ENCODE data around the gene SLC25A43. TPM values are rescaled to one million over a fixed set of nuclear protein-coding genes. Genes with fewer than 3 reads are reported as not detected.
"Not testable (repeated sequence)": the region's sequence is repeated elsewhere in the genome, so short reads cannot be mapped to it uniquely, and the experiment has no call there.

SLC25A43 gene
- total and polyA plus RNA-seq, 2 of the 8 experiments (the other 6 are each of a cell fraction or from before 2014, with no cell fraction given): 3.1 to 5.8 TPM

GRCh38 chrX:119487766-119488165 is 88.6 kb downstream of the SLC25A43 start:
- H4K20me1 ChIP-seq (replicated peaks in 1 of 2; ENCODE audit: control insufficient read depth in 1 of 2, insufficient read depth in 2 of 2, low read length in 2 of 2); H2BK15ac ChIP-seq (ENCODE audit: low read length); DNase-seq (ENCODE audit: low read depth in 1 of 2, low spot score in 2 of 2); H3K9me3 ChIP-seq (ENCODE audit: insufficient read depth in 2 of 2, low read depth in 1 of 2, low read length in 1 of 2); FAIRE-seq; H3K18ac ChIP-seq (ENCODE audit: extremely low read depth, low read length); H2BK20ac ChIP-seq (ENCODE audit: low read length); H3K9ac ChIP-seq (replicated peaks in 1 of 4; ENCODE audit: extremely low read depth in 1 of 4, low read depth in 3 of 4, low read length in 3 of 4); H4K8ac ChIP-seq (ENCODE audit: extremely low read depth, insufficient read depth, low read length); H3K56ac ChIP-seq (replicated peaks; ENCODE audit: insufficient read length, low read depth, low read length); H3K23ac ChIP-seq (ENCODE audit: insufficient read length); H2BK12ac ChIP-seq (ENCODE audit: low read depth, low read length); H2AK5ac ChIP-seq (ENCODE audit: low read depth, low read length); POLR2A ChIA-PET (ENCODE audit: partially characterized antibody); H2BK120ac ChIP-seq (replicated peaks; ENCODE audit: low read depth, low read length); H3K79me2 ChIP-seq (ENCODE audit: control insufficient read depth in 1 of 2, insufficient read depth in 2 of 2, low read length in 2 of 2); H4K5ac ChIP-seq (ENCODE audit: insufficient read length, low read depth, low read length); H3K36me3 ChIP-seq (ENCODE audit: control insufficient read depth in 2 of 4, insufficient read depth in 4 of 4, low read length in 3 of 4); H3K23me2 ChIP-seq (ENCODE audit: low read depth, low read length); H3K4me3 ChIP-seq (ENCODE audit: extremely low read depth in 1 of 4, insufficient read depth in 2 of 4, low read depth in 3 of 4, low read length in 4 of 4); H3K4me2 ChIP-seq (ENCODE audit: insufficient read depth in 1 of 2, low read depth in 2 of 2, low read length in 2 of 2); H3K27ac ChIP-seq (ENCODE audit: low read depth, low read length); H4K91ac ChIP-seq (replicated peaks; ENCODE audit: insufficient read length, low read length); H3K79me1 ChIP-seq (ENCODE audit: low read depth, low read length); H3K27me3 ChIP-seq (replicated peaks in 1 of 4; ENCODE audit: control insufficient read depth in 3 of 4, extremely low read depth in 1 of 4, insufficient read depth in 3 of 4, low read length in 3 of 4); H2AFZ ChIP-seq (ENCODE audit: low read length); H3K14ac ChIP-seq (ENCODE audit: insufficient read length); H3K4me1 ChIP-seq (replicated peaks in 1 of 4; ENCODE audit: control insufficient read depth in 3 of 4, insufficient read depth in 4 of 4, low read length in 3 of 4); H2BK5ac ChIP-seq (ENCODE audit: low read depth, low read length); H3K4ac ChIP-seq (replicated peaks; ENCODE audit: insufficient read length, low read depth, low read length): not testable (repeated sequence)
- CTCF ChIA-PET (ENCODE audit: partially characterized antibody): interaction anchor here (1.3 to 4.4 kb wide), 7 partner anchors 10 to 270 kb away, joined by 3 to 34 read pairs (median 9); no protein-coding TSS in a partner anchor
- 96% methylated on average over 7 of the region's 24 CpGs; no CpG with 5 or more reads in 1 of the 2 experiments for WGBS, 2 experiments (ENCODE audit: extremely low coverage in 1 of 2, insufficient coverage in 1 of 2, insufficient read length in 1 of 2, insufficient replicate concordance in 2 of 2, low coverage in 1 of 2, low lambda C conversion rate in 2 of 2, missing lambda C conversion rate in 1 of 2)
